ENCODE data around the gene IQGAP2.
"Not testable (repeated sequence)": the region's sequence is repeated elsewhere in the genome, so short reads cannot be mapped to it uniquely, and the experiment has no call there.

Gene IQGAP2

GRCh38 chr5:76718381-76718832 lies 315.3 kb downstream of the IQGAP2 start:
- no peak for DNase-seq (ENCODE audit: low spot score)

GRCh38 chr5:76718880-76719279 lies 315.8 kb downstream of the IQGAP2 start:
- DNase-seq (ENCODE audit: low spot score) = no peak

DNA sequence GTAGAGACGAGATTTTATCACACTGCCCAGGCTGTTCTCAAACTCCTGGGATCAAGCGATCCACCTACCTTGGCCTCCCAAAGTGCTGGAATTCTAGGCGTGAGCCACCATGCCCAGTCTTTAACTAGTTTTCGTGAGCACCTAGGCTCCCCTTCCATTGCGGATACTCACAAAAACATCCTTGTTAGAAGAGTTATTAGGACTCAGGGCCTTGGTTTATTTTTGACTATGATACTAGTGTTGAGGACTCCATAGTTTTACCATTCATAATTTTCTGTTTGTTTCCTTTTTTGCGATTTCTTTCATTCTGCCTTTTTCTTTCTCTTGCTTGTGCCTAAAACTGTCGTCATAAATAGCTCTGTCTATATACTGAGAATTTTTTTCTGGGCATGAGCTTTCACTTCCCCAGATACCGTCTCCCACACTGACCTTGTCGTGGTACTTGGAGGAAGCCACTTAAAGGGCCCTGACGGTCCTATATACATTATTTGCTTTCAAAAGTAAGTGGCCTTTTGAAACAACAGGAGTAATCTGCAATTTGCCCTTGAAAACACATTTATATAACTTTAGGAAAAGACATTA lies 318.0 kb downstream of the IQGAP2 start:
- DNase-seq (ENCODE audit: low spot score) = no peak

DNA sequence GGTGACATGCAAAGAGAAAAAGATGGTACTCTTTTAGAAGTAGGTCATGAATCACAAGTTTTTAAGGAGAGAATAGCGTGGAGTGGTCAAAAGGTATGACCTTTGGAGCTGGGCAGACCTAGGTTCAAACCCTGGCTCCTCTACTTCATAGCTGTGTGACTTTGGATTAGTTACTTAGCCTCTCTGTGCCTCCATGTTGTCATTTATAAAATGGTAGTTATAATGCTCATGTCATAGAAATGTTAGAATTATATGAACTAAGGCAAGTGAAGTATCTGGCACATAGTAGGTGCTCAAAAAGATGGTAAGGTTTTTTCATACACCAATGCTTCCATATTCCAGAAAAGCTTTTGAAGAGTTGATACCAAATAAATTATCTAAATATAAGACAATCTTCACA lies 320.2 kb downstream of the IQGAP2 start:
- DNase-seq (ENCODE audit: low spot score) = no peak

- no peak for DNase-seq (ENCODE audit: low spot score)
Observed at GRCh38 chr5:76723906-76724305, 320.8 kb downstream of the IQGAP2 start.

- no peak for DNase-seq (ENCODE audit: low spot score)
Observed at GRCh38 chr5:76724871-76725270, 321.8 kb downstream of the IQGAP2 start.

GRCh38 chr5:76728965-76729364 lies 325.9 kb downstream of the IQGAP2 start:
- DNase-seq (ENCODE audit: low spot score) = no peak

DNA sequence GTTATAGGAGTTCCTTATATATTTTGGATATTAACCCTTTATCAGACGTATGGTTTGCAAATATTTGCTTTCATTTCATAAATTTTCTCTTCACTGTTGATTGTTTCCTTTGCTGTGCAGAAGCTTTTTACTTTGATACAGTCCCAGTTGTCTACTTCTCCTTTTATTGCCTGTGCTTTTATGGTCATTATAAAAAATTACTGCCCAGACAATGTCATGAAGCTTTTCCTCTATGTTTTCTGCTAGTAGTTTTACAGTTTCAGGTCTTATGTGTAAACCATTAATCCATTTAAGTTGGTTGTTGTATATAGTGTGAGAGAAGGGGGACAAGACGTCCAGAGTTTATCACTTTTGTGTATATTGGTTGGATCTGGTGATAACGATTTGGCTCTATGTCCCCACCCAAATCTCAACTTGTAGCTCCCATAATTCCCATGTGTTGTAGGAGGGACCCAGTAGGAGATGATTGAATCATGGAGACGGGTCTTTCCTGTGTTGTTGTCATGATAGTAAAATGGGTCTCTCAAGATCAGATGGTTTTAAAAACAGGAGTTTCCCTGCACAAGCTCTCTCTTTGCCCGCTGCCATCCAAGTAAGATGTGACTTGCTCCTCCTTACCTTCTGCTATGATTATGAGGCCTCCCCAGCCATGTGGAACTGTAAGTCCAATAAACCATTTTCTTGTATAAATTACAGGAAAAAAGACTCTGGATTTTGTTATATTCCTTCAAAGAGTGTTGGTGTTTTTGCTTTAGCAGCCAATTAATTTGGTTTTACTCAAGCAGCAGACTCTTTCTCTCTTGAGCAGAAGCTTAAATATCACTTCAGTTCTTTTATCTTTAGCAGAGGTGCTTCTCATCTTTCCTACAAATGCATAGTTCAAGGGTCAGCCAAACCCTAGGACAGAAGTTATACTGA lies 326.5 kb downstream of the IQGAP2 start:
- DNase-seq (ENCODE audit: low spot score) = no peak

GRCh38 chr5:76732405-76733048 lies 329.4 kb downstream of the IQGAP2 start:
- no peak for DNase-seq (ENCODE audit: low spot score)

DNA sequence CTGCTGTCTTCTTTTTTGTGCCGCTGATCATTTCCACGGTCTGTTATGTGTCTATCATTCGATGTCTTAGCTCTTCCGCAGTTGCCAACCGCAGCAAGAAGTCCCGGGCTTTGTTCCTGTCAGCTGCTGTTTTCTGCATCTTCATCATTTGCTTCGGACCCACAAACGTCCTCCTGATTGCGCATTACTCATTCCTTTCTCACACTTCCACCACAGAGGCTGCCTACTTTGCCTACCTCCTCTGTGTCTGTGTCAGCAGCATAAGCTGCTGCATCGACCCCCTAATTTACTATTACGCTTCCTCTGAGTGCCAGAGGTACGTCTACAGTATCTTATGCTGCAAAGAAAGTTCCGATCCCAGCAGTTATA lies 329.9 kb downstream of the IQGAP2 start:
- no peak for DNase-seq (ENCODE audit: low spot score)

DNA sequence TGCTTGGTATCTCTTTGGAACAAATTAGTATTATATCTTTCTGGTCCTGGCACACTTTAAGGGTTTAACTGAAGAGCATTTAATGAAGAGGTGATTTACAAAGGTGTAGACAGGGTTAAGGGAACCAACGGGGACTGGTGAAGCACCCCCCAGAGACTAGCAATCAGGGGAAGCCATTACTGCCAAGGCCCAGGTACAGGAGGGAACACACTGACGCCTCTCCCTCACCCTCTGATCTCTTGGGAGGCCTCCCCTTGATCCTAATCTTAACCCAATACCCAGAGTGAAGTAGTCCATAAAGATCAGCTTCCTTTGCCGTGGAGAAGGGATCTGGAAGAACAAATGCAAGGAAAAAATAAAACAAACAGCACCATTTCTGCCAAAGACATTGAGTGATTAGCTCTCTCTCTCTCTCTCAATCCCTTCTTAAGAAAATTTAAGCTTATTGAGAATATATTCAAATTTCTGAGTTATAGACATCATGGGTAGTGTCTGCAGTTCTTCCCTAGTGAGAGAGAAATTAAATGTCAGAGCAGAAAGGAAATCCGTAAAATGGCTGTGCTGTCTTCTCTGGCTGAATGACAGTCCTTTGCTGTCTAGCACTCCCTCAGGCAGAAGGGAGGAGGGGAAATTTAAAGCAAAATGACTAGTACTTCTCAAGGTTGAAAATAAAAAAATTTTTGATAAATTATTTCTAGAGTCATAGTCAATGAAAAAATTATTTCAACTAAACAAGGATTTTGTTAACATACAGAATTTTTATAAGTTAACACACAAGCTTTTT lies 332.9 kb downstream of the IQGAP2 start:
- DNase-seq (ENCODE audit: low spot score) = no peak

- no peak for DNase-seq (ENCODE audit: low spot score)
Observed at GRCh38 chr5:76736679-76737556, 333.8 kb downstream of the IQGAP2 start.

DNA sequence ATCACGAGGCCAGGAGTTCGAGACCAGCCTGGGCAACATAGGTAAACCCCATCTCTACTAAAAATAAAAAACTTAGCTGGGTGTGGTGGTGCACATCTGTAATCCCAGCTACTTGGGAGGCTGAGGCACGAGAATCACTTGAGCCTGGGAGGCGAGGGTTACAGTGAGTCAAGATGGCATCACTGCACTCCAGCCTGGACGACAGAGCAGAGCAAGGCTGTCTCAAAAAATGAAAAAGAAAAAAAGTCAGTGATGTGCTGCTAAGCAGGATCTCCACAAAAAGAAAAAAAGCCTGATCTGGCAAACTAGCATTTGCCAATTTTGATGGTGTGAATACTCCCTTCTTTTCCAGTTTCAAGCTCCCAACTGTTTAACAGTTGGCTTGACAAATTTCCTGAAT lies 334.8 kb downstream of the IQGAP2 start:
- no peak for DNase-seq (ENCODE audit: low spot score)

DNA sequence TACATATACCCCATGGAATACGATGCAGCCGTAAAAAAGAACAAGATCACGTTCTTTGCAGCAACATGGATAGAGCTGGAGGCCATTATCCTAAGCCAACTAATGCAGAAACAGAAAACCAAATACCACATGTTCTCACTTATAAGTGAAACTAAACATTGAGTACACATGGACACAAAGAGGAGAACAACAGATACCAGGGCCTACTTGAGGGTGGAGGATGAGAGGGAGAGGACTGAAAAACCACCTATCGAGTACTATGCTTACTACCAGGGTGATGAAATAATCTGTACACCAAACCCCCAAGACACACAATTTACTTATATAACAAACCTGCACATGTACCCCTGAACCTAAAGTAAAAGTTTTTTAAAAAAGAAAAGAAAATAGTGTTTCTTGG lies 338.4 kb downstream of the IQGAP2 start:
- not testable (repeated sequence) for DNase-seq (ENCODE audit: low spot score)

- no peak for DNase-seq (ENCODE audit: low spot score)
Observed at GRCh38 chr5:76742583-76742982, 339.5 kb downstream of the IQGAP2 start.

DNA sequence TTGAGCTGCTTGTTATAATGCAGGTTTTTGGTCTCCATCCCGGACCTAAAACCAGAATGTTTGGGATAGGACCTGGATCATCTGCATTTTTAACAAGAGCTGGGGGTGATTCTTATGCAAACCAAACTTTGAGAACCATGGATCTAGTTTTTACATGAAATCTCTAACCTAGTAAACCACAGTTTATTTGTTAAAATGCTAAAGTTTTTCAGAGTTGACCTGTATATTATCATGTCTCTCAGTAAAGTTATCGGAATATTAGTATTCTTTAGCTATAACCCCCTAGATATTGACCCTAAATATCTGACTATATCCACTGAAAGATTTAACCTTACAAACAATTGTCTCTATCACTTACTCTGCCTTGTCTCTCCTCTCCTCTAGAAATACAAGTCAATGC lies 341.5 kb downstream of the IQGAP2 start:
- no peak for DNase-seq (ENCODE audit: low spot score)

GRCh38 chr5:76745670-76746069 lies 342.6 kb downstream of the IQGAP2 start:
- DNase-seq (ENCODE audit: low spot score) = no peak

DNA sequence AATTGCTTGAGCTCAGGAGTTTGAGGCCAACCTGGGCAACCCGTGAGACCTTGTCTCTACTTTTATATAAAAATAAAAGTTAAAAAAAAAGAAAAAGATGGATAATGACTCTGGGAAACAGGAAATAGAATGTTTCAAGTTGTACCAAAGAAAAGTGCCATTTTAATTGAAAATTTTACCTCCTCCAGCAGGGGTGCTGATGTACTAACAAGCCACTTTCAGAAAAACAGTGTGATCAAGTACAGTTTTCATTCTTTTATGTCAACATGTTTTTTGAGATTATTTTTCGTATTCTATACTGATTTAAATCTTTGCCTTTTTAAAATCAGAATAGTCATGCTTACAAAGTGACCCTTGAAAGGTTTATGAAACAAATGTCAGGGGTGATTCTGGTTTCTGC lies 343.6 kb downstream of the IQGAP2 start:
- DNase-seq (ENCODE audit: low spot score) = no peak

DNA sequence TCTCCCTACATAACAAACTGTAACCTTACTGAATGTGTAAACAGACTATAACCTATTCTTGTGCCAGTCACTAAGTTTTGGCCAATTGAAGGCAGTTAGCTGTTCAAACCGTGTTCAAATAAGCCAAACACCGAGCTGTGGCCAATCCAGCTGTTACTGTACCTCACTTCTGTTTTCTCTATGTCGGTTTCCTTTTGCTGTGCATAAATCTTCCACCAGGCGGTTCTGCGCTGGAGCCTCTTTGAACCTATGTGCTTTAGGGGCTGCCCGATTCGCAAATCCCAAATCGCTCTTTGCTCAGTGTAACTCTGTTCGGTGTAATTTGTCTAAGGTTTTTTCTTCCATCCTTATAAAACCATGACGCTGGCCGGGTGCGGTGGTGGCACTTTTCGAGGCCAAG lies 344.6 kb downstream of the IQGAP2 start:
- no peak for DNase-seq (ENCODE audit: low spot score)

GRCh38 chr5:76751291-76751690 lies 348.2 kb downstream of the IQGAP2 start:
- DNase-seq (ENCODE audit: low spot score) = no peak

- DNase-seq (ENCODE audit: low spot score) = no peak
Observed at GRCh38 chr5:76754668-76755078, 351.6 kb downstream of the IQGAP2 start.

Data from GM03348 (cell line).